ENCODE measurements around the gene COPE.

The COPE gene

GRCh38 chr19:18867751-18868150 lies 51.4 kb downstream of the COPE start:
- no peak for DNase-seq (ENCODE audit: low read depth)

- no peak for DNase-seq (ENCODE audit: low read depth)
Measured at GRCh38 chr19:18867199-18867598, 52.0 kb downstream of the COPE start.

GRCh38 chr19:18866800-18867123 lies 52.4 kb downstream of the COPE start:
- DNase-seq (ENCODE audit: low read depth), result no peak

GRCh38 chr19:18865973-18866799 lies 53.0 kb downstream of the COPE start:
- no peak for DNase-seq (ENCODE audit: low read depth)

- DNase-seq (ENCODE audit: low read depth), result no peak
Measured at GRCh38 chr19:18865106-18865972, 53.8 kb downstream of the COPE start.

- no peak for DNase-seq (ENCODE audit: low read depth)
Measured at GRCh38 chr19:18863843-18864362, 55.3 kb downstream of the COPE start.

- no peak for DNase-seq (ENCODE audit: low read depth)
Measured at GRCh38 chr19:18862976-18863842, 56.0 kb downstream of the COPE start.

- no peak for DNase-seq (ENCODE audit: low read depth)
Measured at GRCh38 chr19:18861917-18862316, 57.3 kb downstream of the COPE start.

GRCh38 chr19:18861235-18861634 lies 58.0 kb downstream of the COPE start:
- no peak for DNase-seq (ENCODE audit: low read depth)

GRCh38 chr19:18860725-18861124 lies 58.5 kb downstream of the COPE start:
- DNase-seq (ENCODE audit: low read depth), result no peak

GRCh38 chr19:18860302-18860700 lies 58.9 kb downstream of the COPE start:
- DNase-seq (ENCODE audit: low read depth), result no peak

- DNase-seq (ENCODE audit: low read depth), result no peak
Measured at GRCh38 chr19:18859676-18860301, 59.4 kb downstream of the COPE start.

GRCh38 chr19:18858906-18859646 lies 60.1 kb downstream of the COPE start:
- DNase-seq (ENCODE audit: low read depth), result no peak

- no peak for DNase-seq (ENCODE audit: low read depth)
Measured at GRCh38 chr19:18857223-18857622, 62.0 kb downstream of the COPE start.

GRCh38 chr19:18856385-18857126 lies 62.6 kb downstream of the COPE start:
- no peak for DNase-seq (ENCODE audit: low read depth)

GRCh38 chr19:18855647-18856384 lies 63.4 kb downstream of the COPE start:
- no peak for DNase-seq (ENCODE audit: low read depth)

- DNase-seq (ENCODE audit: low read depth), result no peak
Measured at GRCh38 chr19:18854982-18855381, 64.2 kb downstream of the COPE start.

- no peak for DNase-seq (ENCODE audit: low read depth)
Measured at GRCh38 chr19:18853755-18854427, 65.3 kb downstream of the COPE start.

- no peak for DNase-seq (ENCODE audit: low read depth)
Measured at GRCh38 chr19:18852648-18853047, 66.5 kb downstream of the COPE start.
